VCaP (cell line): ENCODE data around the gene RAB22A.
A peak's percentile ranks its signal among the peaks of the same experiment; 100 is the strongest.

Source experiments
- H3K27ac ChIP-seq: fragments of 450-650 bp; 2 replicates; pipeline ENCODE4 v1.5.1; 2017
- TF ChIP-seq, protein P1 (sequence below): fragments of 450-650 bp; conservative IDR thresholded peaks from 2 replicates; pipeline ENCODE4 v1.5.1; 2017; ENCODE audit warnings: mild to moderate bottlenecking, moderate library complexity

The RAB22A gene

DNA sequence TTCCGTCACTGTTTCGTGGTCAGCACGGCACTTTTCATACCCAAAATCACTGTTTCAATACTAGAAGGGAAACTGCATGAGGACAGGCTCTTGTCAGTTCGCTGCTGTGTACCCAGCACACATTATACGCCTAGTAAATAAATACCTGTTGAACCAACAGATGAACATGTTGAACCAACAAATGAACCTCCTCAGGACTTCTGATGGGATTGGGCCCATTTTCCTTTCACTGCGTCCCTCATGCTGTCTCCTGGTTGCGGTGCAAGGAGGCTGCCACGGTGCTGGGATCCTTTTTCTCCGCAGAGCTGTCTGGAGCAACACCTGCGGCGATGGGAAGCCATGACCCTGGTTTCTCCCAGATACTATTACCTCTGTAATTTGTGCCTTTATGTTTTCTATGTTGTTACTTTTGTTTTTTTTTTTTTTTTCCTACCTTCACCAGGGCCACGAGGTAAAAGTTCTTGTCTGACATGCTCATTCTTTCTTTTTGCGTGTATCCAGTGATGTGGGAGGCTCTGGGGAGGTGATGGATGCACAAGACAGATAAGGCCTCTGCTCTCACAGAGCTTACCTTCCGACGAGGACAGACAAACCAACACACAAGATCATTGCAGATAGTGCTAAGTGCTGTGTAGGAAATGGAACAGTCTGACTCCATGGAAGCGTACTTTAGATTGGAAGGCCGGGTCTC, 80.6 kb downstream of the RAB22A start:
- peak overlapping the region; percentile 96 for H3K27ac ChIP-seq
- TF ChIP-seq, protein P1, sequence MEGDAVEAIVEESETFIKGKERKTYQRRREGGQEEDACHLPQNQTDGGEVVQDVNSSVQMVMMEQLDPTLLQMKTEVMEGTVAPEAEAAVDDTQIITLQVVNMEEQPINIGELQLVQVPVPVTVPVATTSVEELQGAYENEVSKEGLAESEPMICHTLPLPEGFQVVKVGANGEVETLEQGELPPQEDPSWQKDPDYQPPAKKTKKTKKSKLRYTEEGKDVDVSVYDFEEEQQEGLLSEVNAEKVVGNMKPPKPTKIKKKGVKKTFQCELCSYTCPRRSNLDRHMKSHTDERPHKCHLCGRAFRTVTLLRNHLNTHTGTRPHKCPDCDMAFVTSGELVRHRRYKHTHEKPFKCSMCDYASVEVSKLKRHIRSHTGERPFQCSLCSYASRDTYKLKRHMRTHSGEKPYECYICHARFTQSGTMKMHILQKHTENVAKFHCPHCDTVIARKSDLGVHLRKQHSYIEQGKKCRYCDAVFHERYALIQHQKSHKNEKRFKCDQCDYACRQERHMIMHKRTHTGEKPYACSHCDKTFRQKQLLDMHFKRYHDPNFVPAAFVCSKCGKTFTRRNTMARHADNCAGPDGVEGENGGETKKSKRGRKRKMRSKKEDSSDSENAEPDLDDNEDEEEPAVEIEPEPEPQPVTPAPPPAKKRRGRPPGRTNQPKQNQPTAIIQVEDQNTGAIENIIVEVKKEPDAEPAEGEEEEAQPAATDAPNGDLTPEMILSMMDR = no peak

DNA sequence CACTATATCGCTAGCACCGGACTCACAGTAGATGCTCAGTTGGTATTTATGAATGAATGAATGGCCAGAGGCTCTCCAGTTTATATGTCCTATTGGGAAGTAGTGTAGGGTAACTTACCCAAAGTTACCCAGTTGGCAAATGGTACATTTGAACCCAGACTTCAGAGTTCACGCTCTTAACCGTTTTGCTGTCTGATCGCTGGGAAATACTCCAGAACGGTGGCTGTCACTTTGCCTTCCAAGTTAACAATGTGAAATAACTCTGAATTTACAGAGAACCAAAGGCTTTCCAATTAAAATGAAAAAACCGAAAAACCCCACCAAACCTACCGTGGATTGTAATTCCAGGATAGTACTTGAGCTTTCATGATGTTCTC, 81.1 kb downstream of the RAB22A start:
- TF ChIP-seq, protein P1 = no peak
- peak overlapping the region; percentile 96; the same call in 1 of the 2 replicates for H3K27ac ChIP-seq

DNA sequence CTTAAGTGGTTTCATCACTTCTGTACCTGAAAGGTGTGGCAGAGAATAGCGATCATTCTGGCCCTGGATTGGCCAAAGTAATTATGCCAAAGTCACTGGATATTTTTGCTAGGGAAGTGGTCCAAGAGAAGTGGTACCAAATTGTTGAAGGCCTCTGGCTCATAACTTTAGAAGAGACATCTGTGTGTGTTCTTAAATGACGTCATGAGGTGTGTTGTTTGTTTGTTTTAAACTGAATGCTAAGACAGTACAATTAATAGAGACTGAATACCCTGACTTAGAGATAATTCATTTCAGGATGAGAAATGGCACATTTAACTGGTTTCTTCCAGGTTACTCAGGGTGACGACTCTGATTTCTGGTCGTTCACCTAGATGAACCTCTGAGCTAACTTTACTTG, 82.8 kb downstream of the RAB22A start:
- H3K27ac ChIP-seq = no peak overlapping the region
- TF ChIP-seq, protein P1 = no peak

DNA sequence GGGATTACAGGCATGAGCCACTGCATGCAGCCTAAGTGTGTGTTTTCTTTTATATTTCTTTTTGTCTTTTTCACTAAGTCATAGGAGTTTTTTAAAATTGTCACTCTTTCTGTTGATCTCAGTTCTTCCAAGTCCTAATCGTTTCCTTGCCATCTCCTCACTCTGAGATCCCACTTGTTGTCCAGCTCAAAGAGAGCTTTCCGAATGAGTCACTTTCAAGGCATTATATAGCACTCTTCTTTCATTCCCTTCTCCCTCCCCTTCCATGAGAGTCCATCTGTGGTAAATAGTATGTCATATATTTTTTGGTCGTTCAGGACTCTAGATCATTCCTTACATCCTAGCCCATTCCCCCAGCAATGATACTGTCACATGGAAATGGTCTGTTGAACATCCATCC, 83.8 kb downstream of the RAB22A start:
- TF ChIP-seq, protein P1 = no peak
- H3K27ac ChIP-seq = no peak overlapping the region

DNA sequence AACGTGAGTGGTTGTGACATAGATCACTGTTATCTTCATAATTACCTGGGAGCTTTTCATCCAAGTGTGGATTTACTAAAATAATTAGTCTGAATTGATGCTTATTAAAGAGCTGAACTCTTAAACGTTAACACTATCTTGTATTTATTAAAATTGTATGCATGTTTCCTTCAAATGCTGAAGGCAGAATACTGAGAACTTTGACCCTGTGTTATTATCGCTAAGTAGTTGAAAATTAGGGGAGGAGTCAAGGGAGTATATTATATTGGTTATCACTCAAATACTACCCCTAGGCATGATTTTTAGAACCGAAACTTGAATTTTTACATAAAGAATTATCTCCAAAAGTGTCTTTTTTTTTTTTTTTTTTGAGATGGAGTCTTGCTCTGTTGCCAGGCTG, 85.3 kb downstream of the RAB22A start:
- H3K27ac ChIP-seq = no peak overlapping the region
- TF ChIP-seq, protein P1 = no peak

DNA sequence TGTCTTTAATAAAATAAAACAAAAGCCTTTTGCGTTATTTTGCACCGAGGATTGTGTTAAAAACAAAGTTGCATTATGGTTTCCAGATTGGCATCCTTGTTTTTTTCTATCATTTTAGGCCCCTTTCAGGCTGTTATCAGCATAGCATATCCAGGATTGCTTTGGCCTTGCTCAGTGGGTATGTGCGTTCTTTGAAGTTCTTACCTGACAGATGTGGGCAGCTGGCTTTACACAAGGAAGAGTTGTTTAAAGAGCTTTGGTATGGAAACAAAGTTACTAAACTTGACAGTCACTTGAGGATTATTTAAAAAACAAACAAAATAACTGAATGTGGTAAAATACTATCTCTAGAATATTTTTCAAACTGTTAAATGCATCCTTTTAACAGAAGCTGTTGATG, 86.1 kb downstream of the RAB22A start:
- TF ChIP-seq, protein P1 = no peak

DNA sequence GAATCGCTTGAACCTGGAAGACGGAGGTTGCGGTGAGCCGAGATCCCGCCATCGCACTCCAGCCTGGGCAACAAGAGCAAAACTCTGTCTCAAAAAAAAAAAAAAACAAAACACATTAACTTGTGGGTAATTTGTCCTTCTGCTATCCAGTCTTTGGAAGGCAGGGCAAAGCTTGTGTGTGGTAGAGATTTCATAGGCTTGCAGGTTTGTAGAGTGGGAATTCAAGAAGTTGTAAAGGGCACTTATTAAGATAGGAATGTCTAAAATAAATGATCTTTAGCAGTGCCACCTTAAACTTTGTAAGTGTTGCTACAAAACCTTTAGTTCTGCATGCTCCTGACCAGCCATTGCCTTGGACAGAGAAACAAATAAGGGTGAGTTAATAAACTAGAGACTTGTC, 87.9 kb downstream of the RAB22A start:
- TF ChIP-seq, protein P1 = no peak
- no peak overlapping the region for H3K27ac ChIP-seq

More for the DNA sequence above, 86.1 kb downstream of the RAB22A start:
- no peak overlapping the region for H3K27ac ChIP-seq
